GM19240 (cell line): ENCODE measurements around the gene VPS18.

Experiments
- DNase-seq: peaks from one replicate; pipeline ENCODE4 v3.0.0; 2011; ENCODE audit warnings: low spot score; ENCODE audit not compliant: insufficient read length

The VPS18 gene

GRCh38 chr15:40870716-40871115 is 23.5 kb upstream of the VPS18 start:
- DNase-seq: no peak

- peak; percentile 48 for DNase-seq
These were observed 22.3 kb upstream of the VPS18 start for GRCh38 chr15:40871749-40872617.

DNA sequence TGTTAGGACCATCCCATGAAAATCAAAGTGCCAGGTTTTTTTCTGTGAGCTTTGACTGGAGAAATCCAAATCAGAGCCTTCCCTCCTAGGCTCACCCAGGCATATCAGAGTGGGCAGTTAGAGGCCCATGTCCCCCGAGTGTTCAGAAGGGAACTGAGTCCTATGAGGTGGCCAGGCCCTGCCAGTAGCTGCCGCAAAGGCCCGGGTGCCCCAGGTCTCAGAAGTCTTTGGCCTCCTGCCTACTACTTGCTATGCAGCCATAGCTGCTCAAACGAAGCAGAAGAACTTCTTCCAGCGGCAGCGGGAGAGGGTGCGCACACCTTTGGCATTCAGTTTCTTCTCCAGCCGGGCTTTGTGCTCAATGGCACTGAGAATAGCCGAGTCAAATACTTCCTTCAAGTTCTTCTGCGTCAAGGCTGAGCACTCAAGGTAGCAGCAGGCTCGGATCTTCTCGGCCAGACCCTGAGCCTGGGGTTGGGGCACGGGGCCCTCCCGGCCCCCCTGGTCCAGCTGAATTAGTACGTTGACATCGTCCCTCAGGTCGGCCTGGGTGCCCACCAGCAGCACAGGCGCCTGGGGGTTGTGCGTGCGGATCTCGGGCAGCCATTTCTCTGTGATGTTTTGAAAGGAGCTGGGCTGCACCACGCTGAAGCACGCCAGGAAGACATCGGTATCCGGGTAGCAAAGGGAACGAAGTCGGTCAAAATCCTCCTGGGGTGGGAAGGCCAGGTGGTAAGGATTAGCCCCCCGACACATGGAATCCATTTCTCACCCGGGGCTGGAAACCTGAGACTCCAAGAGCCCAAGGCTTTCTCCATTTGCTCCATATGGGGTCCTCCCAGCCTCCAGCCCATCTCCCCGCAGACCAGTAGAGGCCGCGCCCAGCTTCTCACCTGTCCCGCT is 21.2 kb upstream of the VPS18 start:
- no peak for DNase-seq

DNA sequence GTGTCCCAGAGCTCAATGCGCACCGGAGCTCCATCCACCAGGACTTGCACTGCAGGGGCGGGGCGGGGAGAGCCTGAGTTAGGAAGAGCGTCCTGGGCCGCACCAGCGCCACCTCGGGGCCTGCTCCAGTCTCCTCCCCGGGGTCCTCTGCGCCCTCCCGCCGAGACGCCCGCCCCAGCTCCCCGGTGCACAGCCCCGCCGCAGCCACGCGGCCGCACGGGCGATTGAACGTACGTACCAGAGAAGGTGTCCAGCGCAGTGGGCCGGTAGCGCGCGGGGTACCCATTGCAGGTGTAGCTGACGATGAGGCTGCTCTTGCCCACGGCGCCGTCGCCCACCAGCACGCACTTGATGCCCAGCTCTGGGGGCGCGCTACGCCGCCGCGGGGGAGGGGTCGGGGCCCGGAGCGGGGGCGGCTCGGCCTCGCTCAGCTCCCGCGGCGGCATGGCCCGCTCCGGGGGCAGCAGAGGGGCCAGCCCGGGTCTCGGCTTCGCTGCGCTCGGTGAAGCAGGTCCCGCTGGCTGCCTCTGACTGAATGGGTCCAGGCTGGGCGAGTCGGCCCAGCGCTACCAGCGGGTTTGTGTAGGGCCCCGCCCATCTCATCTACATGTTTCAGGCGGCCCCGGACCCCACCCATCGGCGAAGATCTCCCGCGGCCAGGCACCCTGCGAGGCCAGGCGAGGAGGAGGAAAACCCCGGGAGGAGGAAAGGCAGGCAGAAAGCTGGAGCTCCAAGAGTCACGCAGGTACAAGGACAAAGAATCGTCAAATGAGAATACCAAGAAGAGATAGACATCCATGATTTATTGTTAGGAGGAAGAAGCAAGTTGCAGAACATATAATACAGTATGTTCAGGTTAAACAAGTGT is 20.3 kb upstream of the VPS18 start, which contains the start of gene RHOV:
Gene RHOV (minus strand): TSS at position 541 of the 868 bp plus-strand sequence. CDS start 95 bp downstream, at position 446.
- no peak for DNase-seq

GRCh38 chr15:40875991-40876730 is 18.1 kb upstream of the VPS18 start:
- DNase-seq: no peak

DNA sequence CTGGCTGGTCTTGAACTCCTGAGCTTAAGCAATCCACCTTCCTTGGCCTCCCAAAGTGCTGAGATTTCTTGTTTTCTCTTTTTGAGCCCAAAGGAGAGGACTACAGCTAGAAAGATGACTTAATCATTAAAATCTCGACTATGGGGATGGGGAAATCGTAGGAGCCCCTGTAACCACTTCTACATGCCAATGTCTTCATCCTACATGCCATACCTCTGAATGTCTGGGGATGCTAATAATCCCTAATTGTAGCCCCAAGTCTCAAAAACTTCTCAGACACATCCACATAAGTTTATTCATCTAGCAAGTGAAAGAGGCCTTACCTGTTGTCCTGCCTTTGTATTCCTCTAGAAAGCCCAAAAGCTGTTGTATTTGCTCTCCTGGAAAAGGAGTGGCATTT is 16.6 kb upstream of the VPS18 start:
- DNase-seq: no peak

- DNase-seq: peak; percentile 62
These were observed 15.5 kb upstream of the VPS18 start for GRCh38 chr15:40878785-40879184.

DNA sequence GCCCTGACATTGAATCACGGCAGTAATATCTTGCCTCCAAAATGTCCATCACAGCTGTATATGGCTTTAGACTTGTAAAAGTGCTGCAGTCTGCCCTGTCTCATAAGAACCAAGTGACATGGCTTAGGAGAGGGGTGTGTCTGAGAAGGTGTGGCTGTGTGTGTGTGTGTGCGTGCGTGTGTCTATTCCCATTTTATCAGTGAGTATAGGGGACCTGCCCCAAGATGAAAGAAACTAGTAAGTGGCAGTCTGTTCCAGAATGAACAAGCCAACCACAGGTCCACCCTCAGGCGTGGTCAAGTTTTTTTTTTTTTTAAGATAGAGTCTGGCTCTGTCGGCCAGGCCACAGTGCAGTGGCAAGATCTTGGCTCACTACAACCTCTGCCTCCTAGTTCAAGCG is 14.6 kb upstream of the VPS18 start:
- no peak for DNase-seq

- DNase-seq: no peak
These were observed 12.9 kb upstream of the VPS18 start for GRCh38 chr15:40881351-40881750.

DNA sequence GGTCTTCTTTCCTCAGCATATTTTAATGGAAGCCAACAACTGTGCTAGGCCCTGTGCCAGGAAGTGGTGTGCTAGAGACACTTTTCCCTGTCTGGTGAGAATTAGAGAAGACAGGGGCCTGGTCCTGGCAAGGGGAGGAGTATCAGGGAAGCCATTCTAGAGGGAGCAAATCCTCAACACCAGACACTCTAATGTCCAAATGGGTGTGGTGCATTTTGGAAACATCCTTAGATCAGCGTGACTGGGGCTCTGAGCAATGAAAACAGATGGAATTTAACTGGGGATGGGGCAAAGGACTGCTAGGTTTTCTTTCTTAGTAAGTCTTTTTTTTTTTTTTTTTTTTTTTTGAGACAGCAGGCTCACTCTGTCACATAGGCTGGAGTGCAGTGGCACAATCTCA is 7.7 kb upstream of the VPS18 start:
- DNase-seq: no peak

- DNase-seq: no peak
These were observed 5.1 kb upstream of the VPS18 start for GRCh38 chr15:40889112-40889511.

- no peak for DNase-seq
These were observed 3.1 kb upstream of the VPS18 start for GRCh38 chr15:40891138-40891537.

- no peak for DNase-seq
These were observed 2.3 kb upstream of the VPS18 start for GRCh38 chr15:40891810-40892446.

DNA sequence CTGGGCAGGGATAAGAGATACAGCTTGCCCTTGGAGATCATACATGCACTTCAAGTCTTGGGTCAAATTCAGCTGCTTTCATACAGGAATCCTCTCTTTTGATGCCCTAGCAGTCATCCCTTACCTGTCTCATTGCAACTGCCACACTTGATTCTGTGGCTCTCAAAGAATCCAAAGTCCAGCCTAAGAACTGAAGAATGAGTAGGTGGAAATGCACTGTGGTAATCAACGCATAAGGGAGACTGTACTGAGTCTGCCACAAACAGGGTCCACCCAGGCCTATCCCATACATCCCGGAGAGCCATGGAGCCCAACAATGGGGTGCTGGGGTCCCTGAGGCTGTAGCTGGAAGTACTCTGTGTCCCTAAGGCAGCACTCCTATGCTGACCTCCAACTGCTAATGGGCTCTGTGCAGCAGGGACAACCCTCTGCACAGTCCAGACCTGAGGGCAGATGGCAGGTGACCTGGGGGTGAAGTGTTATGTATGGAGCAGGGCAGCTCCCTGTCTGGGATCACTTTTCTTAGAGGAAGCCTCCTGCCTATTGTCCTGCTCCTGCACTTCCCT is 1.7 kb upstream of the VPS18 start:
- no peak for DNase-seq

DNA sequence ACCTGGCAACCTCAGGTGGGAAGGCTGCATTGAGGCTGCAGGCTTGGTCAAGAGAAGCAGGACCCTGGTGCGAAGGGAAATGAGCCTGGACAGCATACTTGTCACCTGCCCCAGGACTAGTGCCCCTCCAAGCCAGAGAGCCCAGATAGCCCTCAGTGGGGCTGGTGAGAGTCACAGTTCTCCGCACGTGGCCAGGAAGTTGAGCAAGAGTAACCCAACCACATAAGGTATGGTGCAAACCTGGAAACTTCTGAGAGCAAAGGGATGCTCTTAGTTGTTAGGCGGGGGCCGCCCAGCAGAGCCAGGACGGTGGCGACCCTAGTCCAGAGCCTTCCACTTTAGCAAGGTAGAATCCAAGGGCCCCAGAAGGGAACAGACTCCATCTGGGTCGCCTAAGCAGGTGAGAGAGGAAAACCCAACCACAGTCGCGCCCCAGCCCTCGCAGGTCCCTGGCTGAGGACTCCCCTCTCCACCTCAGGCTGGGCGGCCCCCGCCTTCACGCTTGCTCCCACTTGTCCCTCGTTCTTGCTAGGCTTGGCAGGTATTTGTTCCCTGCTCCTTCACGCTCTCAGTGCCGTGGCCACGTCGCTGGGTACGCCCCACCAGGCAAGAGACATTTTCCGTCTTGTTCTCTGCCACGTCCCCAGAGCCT is 1.1 kb upstream of the VPS18 start:
- no peak for DNase-seq

- no peak for DNase-seq
These were observed 615 bp downstream of the VPS18 start for GRCh38 chr15:40894681-40895448.

- DNase-seq: no peak
These were observed 5.4 kb downstream of the VPS18 start for GRCh38 chr15:40899536-40900207.
